ENCODE measurements around the gene CCNG1. TPM values are rescaled to one million over a fixed set of nuclear protein-coding genes. Genes with fewer than 3 reads are reported as not detected.
"Not testable (repeated sequence)": the region's sequence is repeated elsewhere in the genome, so short reads cannot be mapped to it uniquely, and the experiment has no call there.

The CCNG1 gene, protein sequence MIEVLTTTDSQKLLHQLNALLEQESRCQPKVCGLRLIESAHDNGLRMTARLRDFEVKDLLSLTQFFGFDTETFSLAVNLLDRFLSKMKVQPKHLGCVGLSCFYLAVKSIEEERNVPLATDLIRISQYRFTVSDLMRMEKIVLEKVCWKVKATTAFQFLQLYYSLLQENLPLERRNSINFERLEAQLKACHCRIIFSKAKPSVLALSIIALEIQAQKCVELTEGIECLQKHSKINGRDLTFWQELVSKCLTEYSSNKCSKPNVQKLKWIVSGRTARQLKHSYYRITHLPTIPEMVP
- total RNA-seq, result 100 to 1,000 TPM; 107 to 181 TPM

DNA sequence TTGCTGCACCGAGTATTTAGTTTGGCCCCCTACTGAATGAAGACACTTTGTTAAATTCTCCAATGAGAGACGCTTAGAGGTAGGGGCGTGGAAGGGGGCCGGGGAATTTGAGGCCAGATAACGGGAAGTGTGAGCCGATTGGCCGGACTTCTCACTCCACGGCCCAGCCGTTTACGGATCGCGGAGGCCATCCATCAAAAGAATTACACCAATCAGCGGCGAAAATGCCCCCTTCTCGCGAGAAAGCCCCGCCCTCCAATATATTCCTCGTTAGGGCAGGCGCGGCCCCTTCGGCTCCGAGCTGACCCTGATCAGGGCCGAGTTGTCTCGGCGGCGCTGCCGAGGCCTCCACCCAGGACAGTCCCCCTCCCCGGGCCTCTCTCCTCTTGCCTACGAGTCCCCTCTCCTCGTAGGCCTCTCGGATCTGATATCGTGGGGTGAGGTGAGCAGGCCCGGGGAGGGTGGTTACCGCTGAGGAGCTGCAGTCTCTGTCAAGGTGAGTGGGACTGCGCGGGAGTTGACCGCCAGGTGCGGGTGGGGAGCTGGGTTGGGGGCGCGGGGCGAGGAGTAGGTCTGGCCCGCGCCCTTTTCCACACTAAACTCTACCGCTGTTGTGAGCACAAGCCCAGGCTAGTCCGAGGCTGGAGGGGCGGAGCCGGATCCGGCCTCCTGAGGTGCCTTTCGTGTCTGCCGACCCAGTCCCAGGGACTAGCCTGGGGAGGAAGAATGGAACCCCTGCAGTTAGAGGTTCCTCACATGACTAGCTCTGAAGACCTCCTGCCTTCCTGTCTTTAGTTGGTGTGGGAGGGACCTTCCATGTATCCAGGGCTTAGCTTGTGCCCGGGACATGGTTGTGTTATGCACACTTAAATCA lies at the start of gene CCNG1:
CCNG1 (plus strand) TSS at position 287 of the 874 bp plus-strand sequence. CDS start 1,662 bp downstream, outside the sequence.
- intact Hi-C loops (cut with DNase I), result loop anchor here (2.0 kb wide), 1 partner anchor 67 kb away; the partner anchor contains the start of gene MAT2B
- H3K27me3 ChIP-seq (replicated peaks; ENCODE audit: insufficient read depth), result no peaks in the 10 kb centered on the region
- no peaks in the 10 kb centered on the region for H3K36me3 ChIP-seq
- peak; percentile 76 for TF ChIP-seq POLR2A (IDR thresholded peaks at IDR 0.05)
- TF ChIP-seq, protein P1, sequence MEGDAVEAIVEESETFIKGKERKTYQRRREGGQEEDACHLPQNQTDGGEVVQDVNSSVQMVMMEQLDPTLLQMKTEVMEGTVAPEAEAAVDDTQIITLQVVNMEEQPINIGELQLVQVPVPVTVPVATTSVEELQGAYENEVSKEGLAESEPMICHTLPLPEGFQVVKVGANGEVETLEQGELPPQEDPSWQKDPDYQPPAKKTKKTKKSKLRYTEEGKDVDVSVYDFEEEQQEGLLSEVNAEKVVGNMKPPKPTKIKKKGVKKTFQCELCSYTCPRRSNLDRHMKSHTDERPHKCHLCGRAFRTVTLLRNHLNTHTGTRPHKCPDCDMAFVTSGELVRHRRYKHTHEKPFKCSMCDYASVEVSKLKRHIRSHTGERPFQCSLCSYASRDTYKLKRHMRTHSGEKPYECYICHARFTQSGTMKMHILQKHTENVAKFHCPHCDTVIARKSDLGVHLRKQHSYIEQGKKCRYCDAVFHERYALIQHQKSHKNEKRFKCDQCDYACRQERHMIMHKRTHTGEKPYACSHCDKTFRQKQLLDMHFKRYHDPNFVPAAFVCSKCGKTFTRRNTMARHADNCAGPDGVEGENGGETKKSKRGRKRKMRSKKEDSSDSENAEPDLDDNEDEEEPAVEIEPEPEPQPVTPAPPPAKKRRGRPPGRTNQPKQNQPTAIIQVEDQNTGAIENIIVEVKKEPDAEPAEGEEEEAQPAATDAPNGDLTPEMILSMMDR (IDR thresholded peaks at IDR 0.05), result no peak
- peak; percentile 89 for TF ChIP-seq POLR2AphosphoS5 (IDR thresholded peaks at IDR 0.05)
- WGBS, result under 1% methylated on average over 38 of the region's 51 CpGs
- peak; percentile 96 for DNase-seq (ENCODE audit: low spot score)
- H3K4me3 ChIP-seq, result peak within 1 kb of the TSS; percentile 77 to 92
- H3K4me1 ChIP-seq (replicated peaks), result peaks cover 4% of the 10 kb centered on the region
- peak within 1 kb of the TSS; percentile 91 to 93 for H3K27ac ChIP-seq
- no peaks in the 10 kb centered on the region for H3K9me3 ChIP-seq

DNA sequence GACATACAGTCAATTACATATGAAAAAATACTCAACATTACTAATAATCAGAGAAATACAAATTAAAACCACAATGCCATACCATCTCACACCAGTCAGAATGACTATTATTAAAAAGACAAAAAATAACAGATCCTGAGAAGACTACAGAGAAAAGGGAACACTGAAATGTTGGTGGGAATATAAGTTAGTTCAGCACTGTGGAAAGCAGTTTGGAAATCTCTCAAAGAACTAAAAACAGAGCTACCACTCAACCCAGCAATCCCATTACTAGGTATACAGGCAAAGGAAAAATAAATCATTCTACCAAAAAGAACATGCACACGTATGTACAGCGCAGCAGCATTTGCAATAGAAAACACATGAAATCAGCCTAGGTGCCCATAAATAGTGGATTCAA lies 41.6 kb upstream of the CCNG1 start:
- WGBS, result 99% methylated on average over 2 of the region's 2 CpGs
- H3K4me1 ChIP-seq (replicated peaks), result no peaks in the 10 kb centered on the region
- no peak overlapping the region for H3K27ac ChIP-seq
- H3K4me3 ChIP-seq, result no peak overlapping the region
- TF ChIP-seq POLR2A (IDR thresholded peaks at IDR 0.05), result no peak
- TF ChIP-seq POLR2AphosphoS5 (IDR thresholded peaks at IDR 0.05), result no peak
- TF ChIP-seq, protein P1 (IDR thresholded peaks at IDR 0.05), result no peak
- no peak for DNase-seq (ENCODE audit: low spot score)
- no peaks in the 10 kb centered on the region for H3K27me3 ChIP-seq (replicated peaks; ENCODE audit: insufficient read depth)
- H3K36me3 ChIP-seq, result no peaks in the 10 kb centered on the region
- no peaks in the 10 kb centered on the region for H3K9me3 ChIP-seq
- intact Hi-C loops (cut with DNase I), result no loop called here

DNA sequence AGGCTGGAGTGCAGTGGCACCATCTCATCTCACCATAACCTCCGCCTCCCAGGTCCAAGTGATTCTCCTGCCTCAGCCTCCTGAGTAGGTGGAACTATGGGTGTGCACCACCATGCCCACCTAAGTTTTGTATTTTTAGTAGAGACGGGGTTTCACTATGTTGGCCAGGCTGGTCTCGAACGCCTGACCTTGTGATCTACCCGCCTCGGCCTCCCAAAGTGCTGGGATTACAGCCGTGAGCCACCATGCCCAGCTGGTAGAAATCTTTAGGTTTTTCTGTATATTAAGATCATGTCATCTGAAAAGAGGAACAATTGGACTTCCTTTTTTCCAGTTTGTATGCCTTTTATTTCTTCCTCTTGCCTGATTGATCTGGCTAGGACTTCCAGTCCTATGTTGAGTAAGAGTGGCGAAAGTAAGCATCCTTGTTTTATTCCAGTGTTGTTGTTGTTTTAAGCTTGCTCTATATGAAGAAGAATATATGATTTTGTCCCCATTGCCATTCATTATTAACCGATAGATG lies 40.5 kb upstream of the CCNG1 start:
- DNase-seq (ENCODE audit: low spot score); H3K4me3 ChIP-seq; H3K4me1 ChIP-seq (replicated peaks); H3K27ac ChIP-seq; intact Hi-C loops (cut with DNase I); H3K9me3 ChIP-seq; H3K27me3 ChIP-seq (replicated peaks; ENCODE audit: insufficient read depth); H3K36me3 ChIP-seq: not testable (repeated sequence)
- 94% methylated on average over 9 of the region's 9 CpGs for WGBS

DNA sequence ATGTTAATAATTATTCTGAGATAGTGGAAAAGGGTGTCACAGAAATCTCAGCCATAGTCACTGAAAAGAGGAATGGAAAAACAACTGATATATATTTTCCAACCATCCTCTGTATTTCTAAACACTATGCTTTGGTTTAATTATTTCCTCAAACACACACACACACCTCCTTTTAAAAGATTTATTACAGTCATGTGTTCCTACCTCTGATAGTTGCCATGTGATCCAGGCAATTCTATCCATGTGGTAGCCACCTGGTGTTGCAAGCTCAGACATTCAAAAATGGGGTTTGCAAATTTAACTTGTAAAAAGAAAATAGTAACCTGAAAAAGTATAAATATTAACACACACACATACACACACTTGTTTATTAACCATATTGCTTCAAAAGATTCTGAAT lies 40.0 kb upstream of the CCNG1 start:
- no peaks in the 10 kb centered on the region for H3K9me3 ChIP-seq
- H3K4me1 ChIP-seq (replicated peaks), result no peaks in the 10 kb centered on the region
- TF ChIP-seq, protein P1 (IDR thresholded peaks at IDR 0.05), result no peak
- no peak for TF ChIP-seq POLR2AphosphoS5 (IDR thresholded peaks at IDR 0.05)
- no peak for TF ChIP-seq POLR2A (IDR thresholded peaks at IDR 0.05)
- no peaks in the 10 kb centered on the region for H3K27me3 ChIP-seq (replicated peaks; ENCODE audit: insufficient read depth)
- no peak for DNase-seq (ENCODE audit: low spot score)
- no peak overlapping the region for H3K4me3 ChIP-seq
- no peak overlapping the region for H3K27ac ChIP-seq
- no peaks in the 10 kb centered on the region for H3K36me3 ChIP-seq
- intact Hi-C loops (cut with DNase I), result no loop called here

DNA sequence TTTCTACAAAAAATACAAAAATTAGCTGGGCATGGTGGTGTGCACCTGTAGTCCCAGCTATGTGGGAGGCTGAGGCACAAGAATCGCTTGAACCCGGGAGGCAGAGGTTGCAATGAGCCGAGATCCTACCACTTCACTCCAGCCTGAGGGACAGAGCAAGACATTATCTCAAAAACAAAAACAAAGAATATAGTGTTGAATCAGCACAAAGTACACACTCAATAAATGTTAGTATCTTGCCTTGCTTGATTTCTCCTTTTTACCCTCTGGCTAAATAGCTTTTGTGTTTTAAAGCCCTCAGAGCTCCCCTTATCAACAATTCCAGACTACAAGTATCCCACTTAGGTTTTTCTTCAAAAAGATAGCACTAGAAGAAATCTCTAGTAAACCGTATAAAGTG lies 37.5 kb upstream of the CCNG1 start:
- Histone ChIP-seq H3K36me3 (no peaks in the 10 kb centered on the region), H3K9me3 (no peaks in the 10 kb centered on the region), H3K4me1 (replicated peaks) (no peaks in the 10 kb centered on the region), H3K27me3 (replicated peaks; ENCODE audit: insufficient read depth) (no peaks in the 10 kb centered on the region), H3K27ac (no peak overlapping the region), H3K4me3 (no peak overlapping the region)
- TF ChIP-seq POLR2A (IDR thresholded peaks at IDR 0.05), result no peak
- TF ChIP-seq, protein P1 (IDR thresholded peaks at IDR 0.05), result no peak
- no peak for TF ChIP-seq POLR2AphosphoS5 (IDR thresholded peaks at IDR 0.05)
- WGBS, result 80% methylated on average over 4 of the region's 4 CpGs
- intact Hi-C loops (cut with DNase I), result loop anchor here (10.0 kb wide), 1 partner anchor 1855 kb away; the partner anchor contains the start of gene GABRB2
- DNase-seq (ENCODE audit: low spot score), result no peak
